Measurements from ENCODE around the gene PNPT1.
"Not testable (repeated sequence)": the region's sequence is repeated elsewhere in the genome, so short reads cannot be mapped to it uniquely, and the experiment has no call there.

PNPT1 gene

DNA sequence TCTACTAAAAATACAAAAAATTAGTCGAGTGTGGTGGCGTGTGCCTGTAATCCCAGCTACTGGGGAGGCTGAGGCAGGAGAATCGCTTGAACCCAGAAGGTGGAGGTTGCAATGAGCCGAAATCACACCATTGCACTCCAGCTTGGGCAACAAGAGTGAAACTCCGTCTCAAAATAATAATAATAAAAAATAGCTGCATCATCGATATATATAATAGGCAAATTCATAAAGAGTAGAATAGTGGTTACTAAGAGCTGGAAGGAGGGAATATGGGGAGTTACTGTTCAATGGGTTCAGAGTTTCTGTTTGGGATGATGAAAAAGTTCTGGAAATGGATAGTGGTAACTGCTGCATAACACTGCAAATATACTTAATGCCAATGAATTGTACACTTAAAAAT lies 96.8 kb downstream of the PNPT1 start:
- DNase-seq (ENCODE audit: low read depth), result not testable (repeated sequence)

DNA sequence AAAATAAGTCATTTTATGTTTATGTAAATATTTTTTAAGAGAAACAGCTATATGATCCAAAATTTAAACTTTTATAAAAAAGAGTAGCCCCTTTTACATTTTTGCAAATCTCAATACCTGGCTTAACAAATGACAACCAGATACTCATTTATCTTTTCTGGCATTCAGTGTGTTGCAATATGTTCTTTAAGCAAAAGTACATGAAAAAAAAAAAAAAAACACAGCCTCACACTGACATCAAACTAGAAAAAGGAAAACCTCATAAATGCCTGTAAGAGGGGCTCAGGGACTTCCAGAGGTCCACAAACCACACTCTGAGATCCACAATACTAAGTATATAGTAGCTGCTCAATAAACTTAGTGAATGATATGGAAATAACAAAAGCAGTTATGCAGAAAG lies 98.1 kb downstream of the PNPT1 start:
- DNase-seq (ENCODE audit: low read depth), result no peak

- DNase-seq (ENCODE audit: low read depth), result no peak
Measured at GRCh38 chr2:55592130-55592529, 101.5 kb downstream of the PNPT1 start.

DNA sequence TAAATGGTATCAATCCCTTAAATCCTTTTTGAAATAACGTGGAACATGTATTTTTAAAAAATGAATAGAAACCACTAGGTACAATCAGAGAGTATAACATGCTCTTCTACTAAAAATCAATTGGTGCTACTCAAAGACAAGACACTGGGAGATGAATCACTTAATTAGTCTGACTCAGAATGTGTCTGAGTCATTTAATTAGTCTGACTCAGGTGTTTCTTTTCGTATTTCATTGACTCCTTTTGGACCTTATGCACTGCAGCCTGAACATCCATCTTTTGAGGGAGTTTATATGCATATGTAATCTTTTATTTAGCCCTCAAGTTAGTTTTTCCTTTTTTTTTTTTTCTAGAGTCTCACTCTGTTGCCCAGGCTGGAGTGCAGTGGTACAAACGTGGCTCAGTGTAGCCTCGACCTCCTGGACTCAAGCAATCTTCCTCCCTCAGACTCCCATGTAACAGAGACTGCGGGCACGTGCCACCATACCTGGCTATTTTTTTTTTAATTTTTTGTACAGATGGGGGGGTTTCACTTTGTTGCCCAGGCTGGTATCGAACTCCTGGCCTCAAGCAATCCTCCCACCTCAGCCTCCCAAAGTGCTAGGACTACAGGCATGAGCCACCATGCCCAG lies 102.7 kb downstream of the PNPT1 start:
- no peak for DNase-seq (ENCODE audit: low read depth)

- no peak for DNase-seq (ENCODE audit: low read depth)
Measured at GRCh38 chr2:55585451-55586080, 108.1 kb downstream of the PNPT1 start.
